ENCODE results near the gene FICD.
"Not testable (repeated sequence)": the region's sequence is repeated elsewhere in the genome, so short reads cannot be mapped to it uniquely, and the experiment has no call there.

FICD gene

DNA sequence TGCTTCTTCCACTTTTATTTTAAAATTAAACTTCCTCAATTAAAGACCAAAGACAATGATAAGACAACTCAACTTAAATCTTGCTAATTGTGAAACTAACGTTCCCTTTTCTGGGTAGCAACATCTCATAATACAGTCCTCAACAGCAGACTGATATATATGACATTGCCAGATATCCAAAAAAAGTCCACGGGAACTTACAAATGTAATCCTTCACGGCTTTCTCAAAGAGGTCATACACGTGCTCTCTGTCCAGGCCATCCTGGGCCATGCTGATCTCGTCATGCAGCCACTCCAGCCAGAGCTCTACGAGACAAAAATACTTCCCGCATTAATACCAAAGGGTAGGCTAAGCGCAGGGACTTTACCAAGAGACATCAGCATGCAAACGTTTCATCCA is 32.6 kb downstream of the FICD start:
- no peak overlapping the region for H3K4me3 ChIP-seq (ENCODE audit: low read depth, low read length)
- no peaks in the 10 kb centered on the region for H3K9me3 ChIP-seq (ENCODE audit: severe bottlenecking)
- no peaks in the 10 kb centered on the region for H3K27me3 ChIP-seq (ENCODE audit: insufficient read depth, low read depth, severe bottlenecking)
- H3K27ac ChIP-seq: no peak overlapping the region
- TF ChIP-seq, protein P1, sequence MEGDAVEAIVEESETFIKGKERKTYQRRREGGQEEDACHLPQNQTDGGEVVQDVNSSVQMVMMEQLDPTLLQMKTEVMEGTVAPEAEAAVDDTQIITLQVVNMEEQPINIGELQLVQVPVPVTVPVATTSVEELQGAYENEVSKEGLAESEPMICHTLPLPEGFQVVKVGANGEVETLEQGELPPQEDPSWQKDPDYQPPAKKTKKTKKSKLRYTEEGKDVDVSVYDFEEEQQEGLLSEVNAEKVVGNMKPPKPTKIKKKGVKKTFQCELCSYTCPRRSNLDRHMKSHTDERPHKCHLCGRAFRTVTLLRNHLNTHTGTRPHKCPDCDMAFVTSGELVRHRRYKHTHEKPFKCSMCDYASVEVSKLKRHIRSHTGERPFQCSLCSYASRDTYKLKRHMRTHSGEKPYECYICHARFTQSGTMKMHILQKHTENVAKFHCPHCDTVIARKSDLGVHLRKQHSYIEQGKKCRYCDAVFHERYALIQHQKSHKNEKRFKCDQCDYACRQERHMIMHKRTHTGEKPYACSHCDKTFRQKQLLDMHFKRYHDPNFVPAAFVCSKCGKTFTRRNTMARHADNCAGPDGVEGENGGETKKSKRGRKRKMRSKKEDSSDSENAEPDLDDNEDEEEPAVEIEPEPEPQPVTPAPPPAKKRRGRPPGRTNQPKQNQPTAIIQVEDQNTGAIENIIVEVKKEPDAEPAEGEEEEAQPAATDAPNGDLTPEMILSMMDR (IDR thresholded peaks at IDR 0.05; ENCODE audit: low read depth, low read length): no peak
- DNase-seq: no peak
- peaks cover 59% of the 10 kb centered on the region for H3K36me3 ChIP-seq

DNA sequence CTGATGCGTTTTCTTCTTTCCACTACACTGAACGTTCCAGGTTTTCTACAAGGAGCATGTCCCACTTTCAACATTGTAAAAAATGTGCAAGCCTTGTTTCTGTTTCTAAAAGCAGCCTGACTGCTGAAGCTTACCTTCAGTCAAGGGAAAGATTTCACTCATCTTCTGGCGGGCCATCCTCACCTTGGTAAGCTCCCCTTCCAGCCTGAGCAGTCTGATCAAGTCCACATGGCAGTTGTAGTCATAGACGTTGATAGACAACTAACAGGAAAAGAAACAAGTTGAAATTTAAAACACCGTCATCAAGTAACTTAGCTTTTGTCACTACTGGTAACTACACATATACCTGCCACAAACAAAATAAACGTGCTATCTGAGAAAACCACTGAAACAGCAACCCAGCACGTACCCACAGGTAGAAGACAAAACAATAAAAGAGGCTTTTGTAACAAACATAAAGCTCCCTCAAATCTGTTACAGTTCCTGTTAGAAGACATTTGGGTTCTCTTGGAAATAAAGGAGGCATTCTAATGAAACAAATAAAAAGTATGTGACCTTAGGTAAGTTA is 34.0 kb downstream of the FICD start:
- Histone ChIP-seq H3K4me3 (ENCODE audit: low read depth, low read length) (no peak overlapping the region), H3K36me3 (peaks cover 45% of the 10 kb centered on the region), H3K27ac (no peak overlapping the region), H3K9me3 (ENCODE audit: severe bottlenecking) (no peaks in the 10 kb centered on the region), H3K27me3 (ENCODE audit: insufficient read depth, low read depth, severe bottlenecking) (no peaks in the 10 kb centered on the region)
- TF ChIP-seq, protein P1 (IDR thresholded peaks at IDR 0.05; ENCODE audit: low read depth, low read length): no peak
- no peak for DNase-seq

DNA sequence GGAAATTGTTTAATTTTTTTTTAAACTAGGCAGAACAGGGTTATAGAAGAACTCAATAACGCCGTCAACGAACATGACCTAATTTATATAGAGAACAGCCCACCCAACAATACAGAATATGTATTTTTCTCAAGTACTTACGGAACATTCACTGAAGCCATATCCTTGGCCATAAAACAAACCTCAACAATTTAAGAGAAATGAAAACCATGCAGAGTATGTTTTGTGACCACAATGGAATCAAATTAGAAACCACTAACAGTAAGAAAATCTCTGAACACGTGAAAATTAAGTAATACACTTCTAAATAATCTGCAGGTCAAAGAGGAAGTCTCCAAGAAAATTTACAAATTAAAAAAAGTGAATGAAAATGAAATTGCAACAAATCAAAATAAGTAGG is 36.5 kb downstream of the FICD start:
- Histone ChIP-seq H3K27ac (no peak overlapping the region), H3K4me3 (ENCODE audit: low read depth, low read length) (no peak overlapping the region), H3K36me3 (peaks cover 39% of the 10 kb centered on the region), H3K9me3 (ENCODE audit: severe bottlenecking) (no peaks in the 10 kb centered on the region), H3K27me3 (ENCODE audit: insufficient read depth, low read depth, severe bottlenecking) (no peaks in the 10 kb centered on the region)
- DNase-seq: no peak
- TF ChIP-seq, protein P1 (IDR thresholded peaks at IDR 0.05; ENCODE audit: low read depth, low read length): no peak

DNA sequence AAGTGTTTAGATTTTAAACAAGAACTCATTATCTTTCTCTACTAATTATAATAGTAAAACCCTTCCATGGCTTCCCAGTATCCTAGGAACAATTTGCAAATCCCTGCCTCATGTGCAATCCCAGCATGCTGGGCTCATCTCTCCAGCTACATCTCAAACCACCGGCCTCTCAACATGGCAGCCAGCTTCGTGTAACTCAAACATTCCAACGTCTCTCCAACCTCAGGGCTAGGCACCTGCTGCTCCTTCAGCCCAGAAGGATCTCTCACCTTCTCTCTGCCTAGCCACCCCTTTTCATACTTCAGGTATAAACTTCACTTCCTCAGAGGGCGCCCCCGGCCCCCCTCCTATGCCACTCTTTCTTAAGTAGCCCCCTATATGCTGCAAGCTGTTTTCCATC is 38.7 kb downstream of the FICD start:
- TF ChIP-seq, protein P1 (IDR thresholded peaks at IDR 0.05; ENCODE audit: low read depth, low read length): no peak
- H3K36me3 ChIP-seq: peaks cover 30% of the 10 kb centered on the region
- no peak for DNase-seq
- H3K9me3 ChIP-seq (ENCODE audit: severe bottlenecking): no peaks in the 10 kb centered on the region
- no peak overlapping the region for H3K27ac ChIP-seq
- no peak overlapping the region for H3K4me3 ChIP-seq (ENCODE audit: low read depth, low read length)
- no peaks in the 10 kb centered on the region for H3K27me3 ChIP-seq (ENCODE audit: insufficient read depth, low read depth, severe bottlenecking)

DNA sequence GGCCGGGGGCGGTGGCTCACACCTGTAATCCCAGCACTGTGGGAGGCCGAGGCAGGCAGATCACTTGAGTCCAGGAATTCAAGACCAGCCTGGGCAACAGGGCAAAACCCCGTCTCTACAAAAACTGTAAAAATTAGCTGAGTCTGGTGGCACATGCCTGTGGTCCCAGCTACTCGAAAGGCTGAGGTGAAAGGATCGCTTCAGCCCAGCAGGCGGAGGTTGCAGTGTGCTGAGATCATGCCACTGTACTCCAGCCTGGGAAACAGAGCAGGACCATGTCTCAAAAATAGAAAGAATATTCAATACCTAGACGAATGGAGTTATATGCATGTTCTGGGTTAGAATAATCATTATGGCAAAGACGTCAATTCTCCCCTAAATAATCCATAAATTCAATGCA is 40.3 kb downstream of the FICD start:
- not testable (repeated sequence) for H3K27ac ChIP-seq; H3K27me3 ChIP-seq (ENCODE audit: insufficient read depth, low read depth, severe bottlenecking); DNase-seq; H3K9me3 ChIP-seq (ENCODE audit: severe bottlenecking); H3K4me3 ChIP-seq (ENCODE audit: low read depth, low read length)
- peaks cover 25% of the 10 kb centered on the region for H3K36me3 ChIP-seq

DNA sequence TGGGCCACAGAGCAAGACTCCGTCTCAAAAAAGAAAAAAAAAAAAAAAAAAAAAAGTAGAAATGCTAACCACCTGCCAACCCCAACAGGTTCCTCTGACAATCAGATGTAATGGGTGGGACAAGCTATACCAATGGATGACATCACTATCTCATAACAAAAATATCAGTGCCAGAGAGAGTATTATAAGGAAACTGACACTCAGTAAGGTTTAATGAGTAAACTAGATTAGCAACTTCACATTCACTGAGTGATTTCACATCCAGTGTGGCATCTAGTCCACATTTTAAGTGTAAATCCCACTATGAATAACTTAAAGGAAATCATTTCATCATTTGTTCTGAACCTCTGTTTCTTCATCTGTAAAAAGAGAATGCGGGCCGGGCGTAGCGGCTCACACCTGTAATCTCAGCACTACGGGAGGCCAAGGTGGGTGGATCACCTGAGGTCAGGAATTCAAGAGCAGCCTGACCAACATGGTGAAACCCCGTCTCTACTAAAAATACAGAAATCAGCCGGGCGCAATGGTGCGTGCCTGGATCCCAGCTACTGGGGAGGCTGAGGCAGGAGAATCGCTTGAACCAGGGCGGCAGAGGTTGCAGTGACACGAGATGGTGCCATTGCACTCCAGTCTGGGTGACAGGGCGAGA is 44.1 kb downstream of the FICD start:
- TF ChIP-seq, protein P1 (IDR thresholded peaks at IDR 0.05; ENCODE audit: low read depth, low read length): no peak
- Histone ChIP-seq H3K27ac (no peak overlapping the region), H3K4me3 (ENCODE audit: low read depth, low read length) (no peak overlapping the region)

More for the DNA sequence above, 44.1 kb downstream of the FICD start:
- Histone ChIP-seq H3K9me3 (ENCODE audit: severe bottlenecking) (no peaks in the 10 kb centered on the region), H3K36me3 (peaks cover 35% of the 10 kb centered on the region), H3K27me3 (ENCODE audit: insufficient read depth, low read depth, severe bottlenecking) (no peaks in the 10 kb centered on the region)
- no peak for DNase-seq

Data from WERI-Rb-1 (cell line).